Gastrocnemius medialis (tissue), 4 donors: ENCODE measurements around the gene LBX1. TPM values are rescaled to one million over a fixed set of nuclear protein-coding genes. Genes with fewer than 3 reads are reported as not detected.

Source experiments
- ATAC-seq, 2 donors: fragments of 150-250 bp; one replicate each; pipeline ENCODE4 v1.9.1; 2016
- DNase-seq, 2 donors: peaks; one replicate each; pipeline ENCODE4 v3.0.0-alpha.2; 2019
- H3K27ac ChIP-seq, 4 donors: fragments of 200-600 bp; sonication (generic); 1 replicate in 1 of 4; 2 replicates in 3 of 4; pipeline ENCODE4 v1.5.1; 2016 to 2018; ENCODE audit warnings: mild to moderate bottlenecking in 2 of 4, moderate library complexity in 1 of 4
- H3K27me3 ChIP-seq, 3 donors: fragments of 200-600 bp; sonication (generic) in 2 of 3; 1 replicate in 1 of 3; 2 replicates in 2 of 3; pipeline versions ENCODE4 v1.5.1 to v1.6.0; 2016 to 2019; ENCODE audit warnings: mild to moderate bottlenecking in 1 of 3, moderate library complexity in 1 of 3
- H3K36me3 ChIP-seq, 2 donors: fragments of 200-600 bp; sonication (generic) in 1 of 2; one replicate each; pipeline ENCODE4 v1.5.1; 2017 to 2018
- H3K4me1 ChIP-seq, 2 donors: fragments of 200-600 bp; sonication (generic) in 1 of 2; one replicate each; pipeline ENCODE4 v1.5.1; 2016 to 2017; ENCODE audit warnings: mild to moderate bottlenecking in 2 of 2
- H3K4me3 ChIP-seq, 4 donors: fragments of 200-600 bp; sonication (generic) in 3 of 4; 1 replicate in 1 of 4; 2 replicates in 3 of 4; pipeline ENCODE4 v1.5.1; 2016 to 2019; ENCODE audit warnings: mild to moderate bottlenecking in 2 of 4
- H3K9me3 ChIP-seq, 3 donors: fragments of 200-600 bp; sonication (generic) in 2 of 3; 1 replicate in 1 of 3; 2 replicates in 2 of 3; pipeline ENCODE4 v1.5.1; 2016 to 2019
- POLR2A ChIP-seq, 2 donors: fragments of 450-650 bp; IDR thresholded peaks; one replicate each; pipeline ENCODE4 v1.6.1; 2017; ENCODE audit warnings: antibody characterized with exemption in 2 of 2, mild to moderate bottlenecking in 2 of 2, moderate library complexity in 2 of 2
- in situ Hi-C, 4 donors: fragments of 200-750 bp; cut with MboI; loops; one replicate each; pipeline versions ENCODE4 v1.15.0 to v1.8.0; 2017; ENCODE audit warnings: low sequenced_read_pairs in 4 of 4
- intact Hi-C: fragments of 100-400 bp; cut with DNase I; formaldehyde crosslinking; loops from one replicate; pipeline ENCODE4 v1.15.1; 2023; ENCODE audit warnings: low total_unique reads
- total RNA-seq, 4 donors: library from RNA; depleted of rRNA; stranded (reverse); fragments of >200 nt; gene quantifications; one replicate each; pipeline versions ENCODE4 v1.1.0 to v1.2.3, GENCODE V29; 2016
- TF ChIP-seq, protein P1 (sequence below), 5 experiments: fragments of 450-650 bp in 3 of 5; fragments of 200-600 bp in 2 of 5; sonication (generic) in 2 of 5; IDR thresholded peaks in 4 of 5; conservative IDR thresholded peaks in 1 of 5; 1 replicate in 4 of 5; 2 replicates in 1 of 5; pipeline ENCODE4 v1.5.1; 2016 to 2019; ENCODE audit warnings: antibody characterized with exemption in 5 of 5, mild to moderate bottlenecking in 3 of 5, moderate library complexity in 3 of 5

Gene LBX1
- total RNA-seq, 4 donors from 2014 or later, result 10.7 to 25.9 (median 13.0) TPM

DNA sequence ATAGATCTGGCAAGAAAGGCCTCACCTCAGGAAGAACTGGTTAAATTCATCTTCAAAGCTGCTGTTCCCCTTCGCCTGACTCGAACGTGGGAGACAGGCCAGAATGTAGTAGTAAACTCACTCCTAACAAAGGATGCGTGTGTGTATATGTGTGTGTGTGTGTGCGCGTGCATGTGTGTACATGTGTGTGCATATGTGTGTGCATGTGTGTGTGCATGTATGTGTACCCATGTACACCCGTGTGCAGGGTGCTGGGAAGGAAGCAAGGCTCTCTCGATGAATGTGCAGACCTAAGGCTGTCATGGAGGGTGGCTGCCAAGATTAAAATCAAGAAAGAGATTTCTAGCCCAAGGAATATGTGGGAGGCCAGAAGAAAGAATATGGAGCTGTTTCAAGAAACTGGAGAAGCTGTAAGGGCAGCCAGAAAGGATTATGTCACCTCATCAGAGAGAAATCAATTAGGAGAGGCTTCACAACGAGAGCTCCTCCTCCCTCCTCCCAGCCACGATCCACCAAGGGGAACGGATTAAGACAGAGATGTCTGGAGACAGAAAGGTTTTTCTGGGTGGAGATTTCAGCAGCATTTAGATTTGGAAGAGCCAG lies 34.0 kb upstream of the LBX1 start:
- H3K4me1 ChIP-seq, result no peaks in the 10 kb centered on the region
- no peaks in the 10 kb centered on the region for H3K36me3 ChIP-seq
- TF ChIP-seq, protein P1, sequence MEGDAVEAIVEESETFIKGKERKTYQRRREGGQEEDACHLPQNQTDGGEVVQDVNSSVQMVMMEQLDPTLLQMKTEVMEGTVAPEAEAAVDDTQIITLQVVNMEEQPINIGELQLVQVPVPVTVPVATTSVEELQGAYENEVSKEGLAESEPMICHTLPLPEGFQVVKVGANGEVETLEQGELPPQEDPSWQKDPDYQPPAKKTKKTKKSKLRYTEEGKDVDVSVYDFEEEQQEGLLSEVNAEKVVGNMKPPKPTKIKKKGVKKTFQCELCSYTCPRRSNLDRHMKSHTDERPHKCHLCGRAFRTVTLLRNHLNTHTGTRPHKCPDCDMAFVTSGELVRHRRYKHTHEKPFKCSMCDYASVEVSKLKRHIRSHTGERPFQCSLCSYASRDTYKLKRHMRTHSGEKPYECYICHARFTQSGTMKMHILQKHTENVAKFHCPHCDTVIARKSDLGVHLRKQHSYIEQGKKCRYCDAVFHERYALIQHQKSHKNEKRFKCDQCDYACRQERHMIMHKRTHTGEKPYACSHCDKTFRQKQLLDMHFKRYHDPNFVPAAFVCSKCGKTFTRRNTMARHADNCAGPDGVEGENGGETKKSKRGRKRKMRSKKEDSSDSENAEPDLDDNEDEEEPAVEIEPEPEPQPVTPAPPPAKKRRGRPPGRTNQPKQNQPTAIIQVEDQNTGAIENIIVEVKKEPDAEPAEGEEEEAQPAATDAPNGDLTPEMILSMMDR (IDR thresholded peaks at IDR 0.05 in 4 of 5, conservative IDR thresholded peaks at IDR 0.05 in 1 of 5), result no peak
- no peak for TF ChIP-seq POLR2A (IDR thresholded peaks at IDR 0.05)
- in situ Hi-C loops (no loop called here), intact Hi-C loops (no loop called here)
- no peaks in the 10 kb centered on the region for H3K9me3 ChIP-seq
- H3K27me3 ChIP-seq, result no peaks in the 10 kb centered on the region
- no peak overlapping the region for H3K27ac ChIP-seq
- DNase-seq (no peak), ATAC-seq (no peak)
- H3K4me3 ChIP-seq, result no peak overlapping the region

DNA sequence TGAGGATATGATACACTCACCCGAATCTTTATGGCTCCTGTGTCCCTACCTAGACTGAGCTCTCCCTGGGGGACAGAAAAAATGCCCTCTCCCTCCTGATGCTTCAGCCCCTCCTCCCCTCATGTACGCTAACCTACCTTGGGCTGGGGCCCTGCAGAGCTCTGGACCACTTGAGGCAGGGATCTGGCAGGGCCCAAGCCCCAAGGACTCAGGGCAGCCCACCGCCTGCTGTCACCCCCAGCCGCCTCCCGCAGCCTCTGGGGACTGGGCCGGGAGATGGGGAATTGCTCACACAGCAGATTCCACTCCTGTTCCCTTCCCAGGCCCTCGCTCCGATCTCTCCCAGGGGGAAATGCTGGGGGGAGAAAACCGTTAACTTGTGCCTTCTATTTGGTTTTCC lies 32.9 kb upstream of the LBX1 start:
- TF ChIP-seq, protein P1 (IDR thresholded peaks at IDR 0.05 in 4 of 5, conservative IDR thresholded peaks at IDR 0.05 in 1 of 5), result no peak
- no peak for TF ChIP-seq POLR2A (IDR thresholded peaks at IDR 0.05)
- H3K27me3 ChIP-seq, result no peaks in the 10 kb centered on the region
- intact Hi-C loops, result no loop called here

DNA sequence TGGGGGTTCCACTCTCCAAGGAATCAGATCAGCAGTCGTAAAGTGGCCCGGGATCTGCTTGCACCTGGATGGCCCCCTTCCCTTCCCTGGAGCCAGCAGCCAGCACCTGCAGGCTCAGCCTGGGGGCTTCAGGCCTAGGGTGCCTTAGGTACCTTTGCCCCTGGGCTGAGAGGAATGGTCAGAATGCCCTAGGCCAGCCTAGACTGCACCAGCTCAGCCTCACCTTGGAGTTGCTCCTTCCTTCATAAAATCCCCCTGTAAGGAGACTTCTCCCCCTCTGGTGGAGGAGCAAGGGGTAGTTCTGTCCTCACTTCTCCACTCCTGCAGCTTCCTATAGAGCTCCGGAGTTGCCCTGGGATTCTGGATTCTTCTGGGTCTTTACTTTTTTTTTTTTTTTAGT lies 32.4 kb upstream of the LBX1 start:
- H3K27me3 ChIP-seq, result no peaks in the 10 kb centered on the region

More for the DNA sequence above, 32.9 kb upstream of the LBX1 start:
- no peak overlapping the region for H3K4me3 ChIP-seq
- H3K4me1 ChIP-seq, result no peaks in the 10 kb centered on the region
- DNase-seq (no peak), ATAC-seq (no peak)
- no peak overlapping the region for H3K27ac ChIP-seq
- no peaks in the 10 kb centered on the region for H3K36me3 ChIP-seq
- in situ Hi-C loops, result no loop called here
- no peaks in the 10 kb centered on the region for H3K9me3 ChIP-seq

DNA sequence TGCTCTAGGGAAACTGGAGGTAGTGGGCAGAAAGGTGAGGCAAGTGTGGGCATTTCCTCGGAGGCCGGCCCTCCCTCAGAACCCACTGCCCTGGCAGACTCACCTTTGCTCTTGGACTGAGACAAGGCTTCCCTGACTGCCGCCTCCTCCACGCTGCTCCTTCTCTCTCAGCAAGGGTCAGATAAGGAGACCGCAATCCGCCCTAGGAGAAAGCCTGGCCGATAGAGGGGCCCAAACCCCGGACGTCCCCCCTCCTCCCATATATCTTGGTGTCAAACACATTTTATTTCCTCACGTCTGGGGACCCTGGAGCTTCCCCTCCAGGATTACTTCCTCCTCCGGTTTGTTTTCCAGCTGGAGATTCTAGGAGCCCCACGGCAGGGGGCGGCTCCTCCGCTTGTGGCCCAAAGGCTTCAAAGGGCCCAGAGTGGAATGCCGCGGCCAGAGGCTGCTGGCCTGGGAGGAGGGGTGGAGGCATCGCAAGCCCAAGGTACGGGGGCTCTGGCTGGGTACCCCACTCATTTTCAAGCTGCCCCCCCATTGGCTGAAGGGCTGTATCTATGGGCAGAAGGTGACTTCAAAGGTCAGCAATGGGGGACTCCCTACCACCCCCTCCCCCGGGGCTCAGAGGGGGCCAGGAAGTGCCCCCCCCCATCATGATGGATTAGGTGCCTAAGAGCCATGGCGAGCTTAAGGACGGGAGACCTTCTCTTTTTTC lies 31.7 kb upstream of the LBX1 start:
- TF ChIP-seq, protein P1 (IDR thresholded peaks at IDR 0.05 in 4 of 5, conservative IDR thresholded peaks at IDR 0.05 in 1 of 5), result no peak
- no peak for TF ChIP-seq POLR2A (IDR thresholded peaks at IDR 0.05)
- H3K27me3 ChIP-seq, result no peaks in the 10 kb centered on the region

More for the DNA sequence above, 32.4 kb upstream of the LBX1 start:
- DNase-seq (no peak), ATAC-seq (no peak)
- in situ Hi-C loops (no loop called here), intact Hi-C loops (no loop called here)
- H3K4me3 ChIP-seq, result no peak overlapping the region
- H3K4me1 ChIP-seq, result no peaks in the 10 kb centered on the region
- H3K36me3 ChIP-seq, result no peaks in the 10 kb centered on the region
- TF ChIP-seq, protein P1 (IDR thresholded peaks at IDR 0.05 in 4 of 5, conservative IDR thresholded peaks at IDR 0.05 in 1 of 5), result no peak
- no peak for TF ChIP-seq POLR2A (IDR thresholded peaks at IDR 0.05)
- no peak overlapping the region for H3K27ac ChIP-seq
- no peaks in the 10 kb centered on the region for H3K9me3 ChIP-seq

More for the DNA sequence above, 31.7 kb upstream of the LBX1 start:
- ATAC-seq, result no peak
- DNase-seq, result no peak
- no peaks in the 10 kb centered on the region for H3K4me1 ChIP-seq
- no peak overlapping the region for H3K4me3 ChIP-seq
- H3K9me3 ChIP-seq, result no peaks in the 10 kb centered on the region
- H3K27ac ChIP-seq, result no peak overlapping the region
- in situ Hi-C loops (no loop called here), intact Hi-C loops (no loop called here)
- H3K36me3 ChIP-seq, result no peaks in the 10 kb centered on the region
